ENCODE measurements around the gene COA5.

The COA5 gene

GRCh38 chr2:98588880-98589431 lies 19.4 kb downstream of the COA5 start:
- no peak for FAIRE-seq
- no peak for TF ChIP-seq CTCF (IDR thresholded peaks at IDR 0.05; ENCODE audit: insufficient read depth, missing control alignments)
- no peak for DNase-seq (ENCODE audit: insufficient read length, low spot score)

DNA sequence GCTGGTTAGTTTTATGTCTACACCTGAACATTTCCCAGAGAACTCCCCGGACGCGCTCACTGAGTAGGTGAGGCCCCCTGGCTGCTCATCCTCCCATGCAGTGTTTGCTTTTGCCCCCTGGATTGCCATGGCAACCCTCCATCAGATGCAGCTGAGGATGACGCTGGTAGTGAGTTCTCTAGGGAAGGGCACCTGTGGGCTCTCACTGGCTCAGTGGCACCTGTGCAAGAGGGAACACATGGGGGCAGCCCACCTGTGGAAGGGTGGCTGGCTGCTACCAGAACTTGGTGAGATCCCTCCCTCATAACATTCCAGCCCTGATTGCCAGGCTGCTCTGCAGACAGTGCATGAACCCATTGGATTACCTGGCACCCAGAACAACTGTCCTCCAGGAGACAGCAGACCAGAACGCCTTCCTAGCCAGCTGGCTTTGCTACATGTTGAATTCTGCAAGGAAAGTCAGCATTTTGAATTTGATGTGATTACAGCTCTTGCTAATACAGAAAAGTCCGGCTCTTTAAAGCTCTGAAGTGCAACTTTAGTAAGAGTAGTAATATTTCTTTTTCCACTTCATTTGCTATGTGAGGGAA lies 21.7 kb downstream of the COA5 start:
- FAIRE-seq = no peak
- DNase-seq (ENCODE audit: insufficient read length, low spot score) = no peak
- TF ChIP-seq CTCF (IDR thresholded peaks at IDR 0.05; ENCODE audit: insufficient read depth, missing control alignments) = no peak

- DNase-seq (ENCODE audit: insufficient read length, low spot score) (no peak), FAIRE-seq (no peak)
Measured at GRCh38 chr2:98585386-98585785, 22.9 kb downstream of the COA5 start.

DNA sequence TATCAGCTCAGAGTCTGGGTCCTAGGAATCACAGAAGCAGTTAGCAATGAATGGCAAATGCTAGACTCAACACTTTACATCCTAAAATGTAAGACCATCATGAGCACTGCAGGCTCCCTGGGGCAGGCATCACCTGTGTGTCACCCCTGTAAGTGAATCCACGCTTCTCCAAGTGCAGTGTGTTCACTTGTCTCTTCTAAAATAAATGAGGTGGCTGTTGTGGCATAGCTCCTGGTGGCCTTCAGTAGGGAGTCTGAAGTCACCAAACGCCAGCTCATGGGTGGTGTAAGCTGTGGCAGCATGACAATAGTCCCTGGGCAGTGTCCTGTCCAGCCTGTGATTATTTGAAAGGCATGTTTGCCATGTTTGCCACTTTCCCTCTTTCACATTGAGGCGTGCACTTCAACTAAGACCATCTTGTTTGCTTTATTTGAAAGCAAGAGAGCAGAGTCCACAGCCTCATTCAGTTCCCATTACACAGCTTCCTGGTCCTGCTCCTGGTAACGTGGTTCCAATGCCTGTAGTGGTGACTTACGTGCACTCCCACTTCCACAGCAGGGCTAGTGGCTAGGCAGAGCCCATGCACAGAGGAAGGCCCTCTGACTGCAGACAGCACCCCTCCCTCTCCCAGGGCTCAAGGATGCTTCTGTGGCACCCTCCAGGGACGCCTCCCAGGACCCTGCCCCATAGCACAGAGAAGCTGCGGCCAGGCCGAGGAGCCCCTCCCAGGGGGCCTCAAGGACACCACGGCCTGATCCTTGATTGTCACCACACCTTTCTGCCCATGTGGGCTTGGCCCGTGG lies 24.3 kb downstream of the COA5 start:
- DNase-seq (ENCODE audit: insufficient read length, low spot score) (no peak), FAIRE-seq (no peak)
- TF ChIP-seq CTCF (IDR thresholded peaks at IDR 0.05; ENCODE audit: insufficient read depth, missing control alignments) = no peak

More at GRCh38 chr2:98585386-98585785, 22.9 kb downstream of the COA5 start:
- TF ChIP-seq CTCF (IDR thresholded peaks at IDR 0.05; ENCODE audit: insufficient read depth, missing control alignments) = no peak

- no peak for TF ChIP-seq CTCF (IDR thresholded peaks at IDR 0.05; ENCODE audit: insufficient read depth, missing control alignments)
- FAIRE-seq = no peak
- DNase-seq (ENCODE audit: insufficient read length, low spot score) = no peak
Measured at GRCh38 chr2:98583276-98583675, 25.0 kb downstream of the COA5 start.

GRCh38 chr2:98582523-98582922 lies 25.8 kb downstream of the COA5 start:
- TF ChIP-seq CTCF (IDR thresholded peaks at IDR 0.05; ENCODE audit: insufficient read depth, missing control alignments) = no peak
- DNase-seq (ENCODE audit: insufficient read length, low spot score) (no peak), FAIRE-seq (no peak)

Data from D721Med (cell line).